ENCODE results near the gene MAPK10. TPM values are rescaled to one million over a fixed set of nuclear protein-coding genes. Genes with fewer than 3 reads are reported as not detected.

Gene MAPK10
- total RNA-seq, 4 donors from 2014 or later, result 2.0 to 16.8 (median 4.1) TPM

DNA sequence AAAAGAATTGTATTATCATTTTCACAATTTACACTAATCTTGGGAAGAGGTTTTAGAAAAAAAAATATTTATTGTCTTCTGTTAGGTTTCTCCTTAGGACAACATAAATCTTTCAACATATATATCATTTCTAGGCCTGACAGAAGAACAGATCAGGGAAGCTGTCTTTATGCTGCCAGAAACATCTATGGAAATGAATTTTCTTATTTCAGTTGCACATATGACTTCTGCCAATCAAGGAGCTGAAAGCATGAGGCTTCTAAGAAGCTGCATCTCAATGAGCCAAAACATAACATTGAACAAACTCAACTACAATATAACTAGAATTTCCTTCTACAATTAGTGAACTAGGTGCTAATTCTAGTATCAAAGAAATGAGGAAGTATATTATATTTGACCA is 258.4 kb downstream of the MAPK10 start:
- no peak for TF ChIP-seq POLR2A (IDR thresholded peaks at IDR 0.05)
- no peaks in the 10 kb centered on the region for H3K27me3 ChIP-seq
- no peak for DNase-seq (ENCODE audit: low spot score in 2 of 2)

DNA sequence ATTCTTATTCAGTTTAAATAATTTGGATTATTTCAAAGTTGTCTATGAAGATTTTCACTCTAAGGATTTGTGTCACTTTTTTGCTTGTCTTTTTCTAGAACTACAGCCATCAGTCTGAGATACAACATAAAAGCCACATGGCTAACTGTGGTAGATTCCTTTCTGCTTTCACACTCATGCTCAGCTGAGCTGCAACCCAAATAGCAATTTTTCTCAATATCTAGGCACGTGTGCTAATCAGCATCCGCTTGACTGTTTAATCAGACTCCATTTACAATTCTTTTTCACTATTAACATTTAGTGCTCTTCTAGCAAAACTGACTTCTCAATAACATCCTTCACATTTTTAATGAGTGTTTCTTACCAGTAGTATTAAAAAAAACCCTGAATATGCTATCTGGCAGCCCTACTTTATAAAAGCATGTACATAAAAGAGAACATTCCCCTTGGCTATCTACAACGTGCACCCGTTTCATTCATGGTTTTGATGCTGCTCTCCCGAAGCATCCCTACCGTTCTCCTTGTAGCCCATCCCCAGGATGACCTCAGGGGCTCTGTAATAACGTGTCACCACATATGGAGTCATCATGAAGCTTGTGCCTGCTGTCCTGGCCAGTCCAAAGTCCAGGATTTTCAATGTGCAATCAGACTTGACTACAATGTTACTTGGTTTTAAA is 259.2 kb downstream of the MAPK10 start:
- no peak overlapping the region for H3K27ac ChIP-seq
- WGBS, result 66% methylated on average over 7 of the region's 7 CpGs
- no peaks in the 10 kb centered on the region for H3K9me3 ChIP-seq
- no peaks in the 10 kb centered on the region for H3K36me3 ChIP-seq
- H3K4me3 ChIP-seq, result no peak overlapping the region
- no peaks in the 10 kb centered on the region for H3K4me1 ChIP-seq
- H3K27me3 ChIP-seq, result no peaks in the 10 kb centered on the region
- TF ChIP-seq CTCF (IDR thresholded peaks at IDR 0.05) (no peak), EP300 (IDR thresholded peaks at IDR 0.05) (no peak), POLR2A (IDR thresholded peaks at IDR 0.05) (no peak), POLR2AphosphoS5 (IDR thresholded peaks at IDR 0.05) (no peak)
- no peak for DNase-seq (ENCODE audit: low spot score in 2 of 2)

More for the DNA sequence above, 258.4 kb downstream of the MAPK10 start:
- H3K9me3 ChIP-seq, result no peaks in the 10 kb centered on the region
- no peaks in the 10 kb centered on the region for H3K36me3 ChIP-seq
- no peak overlapping the region for H3K27ac ChIP-seq
- no peaks in the 10 kb centered on the region for H3K4me1 ChIP-seq
- no peak overlapping the region for H3K4me3 ChIP-seq

GRCh38 chr4:86099348-86099747 is 260.5 kb downstream of the MAPK10 start:
- Histone ChIP-seq H3K9me3 (no peaks in the 10 kb centered on the region), H3K27me3 (no peaks in the 10 kb centered on the region), H3K4me1 (no peaks in the 10 kb centered on the region), H3K27ac (no peak overlapping the region), H3K4me3 (no peak overlapping the region), H3K36me3 (no peaks in the 10 kb centered on the region)
- TF ChIP-seq CTCF (IDR thresholded peaks at IDR 0.05), result no peak
- TF ChIP-seq POLR2AphosphoS5 (IDR thresholded peaks at IDR 0.05), result no peak
- TF ChIP-seq EP300 (IDR thresholded peaks at IDR 0.05), result no peak
- no peak for TF ChIP-seq POLR2A (IDR thresholded peaks at IDR 0.05)
- 87% methylated on average over 3 of the region's 3 CpGs for WGBS
- no peak for DNase-seq (ENCODE audit: low spot score in 2 of 2)

DNA sequence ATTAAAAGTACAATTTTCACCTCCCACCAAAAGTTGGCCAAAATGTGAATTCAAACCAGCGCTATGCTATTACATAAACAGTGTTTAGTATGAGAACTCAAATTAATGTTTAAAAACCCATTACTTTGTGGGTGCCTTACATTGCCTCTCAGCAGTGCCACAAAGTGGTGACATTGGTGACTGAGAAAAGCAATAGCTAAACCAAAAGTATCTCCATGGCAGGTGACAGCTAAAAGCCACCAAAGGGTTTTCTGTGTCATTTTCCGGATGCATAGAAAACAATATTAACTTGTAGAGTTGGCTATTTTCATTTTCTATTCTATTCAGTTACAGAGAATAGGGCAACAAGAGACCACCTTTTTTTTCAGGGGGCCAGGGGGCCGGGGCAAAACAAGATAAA is 261.2 kb downstream of the MAPK10 start:
- no peak for TF ChIP-seq EP300 (IDR thresholded peaks at IDR 0.05)
- TF ChIP-seq POLR2A (IDR thresholded peaks at IDR 0.05), result no peak
- no peak for TF ChIP-seq POLR2AphosphoS5 (IDR thresholded peaks at IDR 0.05)
- TF ChIP-seq CTCF (IDR thresholded peaks at IDR 0.05), result no peak
- Histone ChIP-seq H3K4me1 (no peaks in the 10 kb centered on the region), H3K27ac (no peak overlapping the region), H3K9me3 (no peaks in the 10 kb centered on the region), H3K27me3 (no peaks in the 10 kb centered on the region), H3K36me3 (no peaks in the 10 kb centered on the region), H3K4me3 (no peak overlapping the region)
- DNase-seq (ENCODE audit: low spot score in 2 of 2), result no peak
- 84% methylated on average over 3 of the region's 3 CpGs for WGBS

- no peaks in the 10 kb centered on the region for H3K27me3 ChIP-seq
- no peak for TF ChIP-seq EP300 (IDR thresholded peaks at IDR 0.05)
- no peak for TF ChIP-seq POLR2AphosphoS5 (IDR thresholded peaks at IDR 0.05)
- TF ChIP-seq POLR2A (IDR thresholded peaks at IDR 0.05), result no peak
- no peak for TF ChIP-seq CTCF (IDR thresholded peaks at IDR 0.05)
- H3K9me3 ChIP-seq, result no peaks in the 10 kb centered on the region
- H3K4me3 ChIP-seq, result no peak overlapping the region
- H3K27ac ChIP-seq, result no peak overlapping the region
- H3K36me3 ChIP-seq, result no peaks in the 10 kb centered on the region
- 94% methylated on average over 2 of the region's 2 CpGs for WGBS
- no peaks in the 10 kb centered on the region for H3K4me1 ChIP-seq
- DNase-seq (ENCODE audit: low spot score in 2 of 2), result no peak
Measured at GRCh38 chr4:86096373-86096772, 263.5 kb downstream of the MAPK10 start.

DNA sequence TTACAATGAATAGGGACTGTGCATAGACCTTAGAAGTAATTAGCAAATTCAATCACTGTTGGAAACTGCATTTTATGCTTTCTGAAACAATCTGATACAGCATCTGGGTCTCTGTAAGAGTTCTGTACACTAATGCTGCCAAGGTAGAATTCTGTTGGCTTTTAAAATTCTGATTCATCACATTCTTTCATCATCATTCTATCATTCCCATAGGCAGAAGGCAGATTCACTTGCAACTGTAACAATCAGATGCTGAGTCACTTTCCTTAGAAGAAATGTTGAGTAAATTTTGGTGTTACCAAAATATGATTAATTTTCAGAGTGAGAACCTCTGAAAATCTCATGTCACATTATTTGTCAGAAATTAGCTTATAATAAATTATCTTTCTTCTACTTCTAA is 267.2 kb downstream of the MAPK10 start:
- no peak overlapping the region for H3K4me3 ChIP-seq
- TF ChIP-seq CTCF (IDR thresholded peaks at IDR 0.05) (no peak), POLR2AphosphoS5 (IDR thresholded peaks at IDR 0.05) (no peak), POLR2A (IDR thresholded peaks at IDR 0.05) (no peak), EP300 (IDR thresholded peaks at IDR 0.05) (no peak)
- no peak overlapping the region for H3K27ac ChIP-seq
- no peaks in the 10 kb centered on the region for H3K4me1 ChIP-seq
- no peak for DNase-seq (ENCODE audit: low spot score in 2 of 2)
- H3K36me3 ChIP-seq, result no peaks in the 10 kb centered on the region
- no peaks in the 10 kb centered on the region for H3K9me3 ChIP-seq
- H3K27me3 ChIP-seq, result no peaks in the 10 kb centered on the region
